HG03039 (cell line): ENCODE results near the gene C2orf92.
"Not testable (repeated sequence)": the region's sequence is repeated elsewhere in the genome, so short reads cannot be mapped to it uniquely, and the experiment has no call there.

Experiments
- ATAC-seq: cut with Tn5 transposase; IDR thresholded peaks from one replicate; pipeline ENCODE4 v1.9.1; 2021; ENCODE audit warnings: mild to moderate bottlenecking, moderate library complexity; ENCODE audit not compliant: unreplicated experiment

The C2orf92 gene

GRCh38 chr2:97669448-97669847 lies at the start of gene C2orf92:
Gene C2orf92 (plus strand): TSS chr2:97669713. CDS start chr2:97669789, 76 bp downstream.
- ATAC-seq, result no peak

GRCh38 chr2:97620492-97620891 lies 49.0 kb upstream of the C2orf92 start:
- not testable (repeated sequence) for ATAC-seq

- ATAC-seq, result not testable (repeated sequence)
These were observed 46.5 kb upstream of the C2orf92 start for GRCh38 chr2:97622976-97623375.

GRCh38 chr2:97625354-97626048 lies 44.0 kb upstream of the C2orf92 start:
- not testable (repeated sequence) for ATAC-seq

GRCh38 chr2:97626049-97626430 lies 43.5 kb upstream of the C2orf92 start:
- not testable (repeated sequence) for ATAC-seq

- no peak for ATAC-seq
These were observed 25.3 kb upstream of the C2orf92 start for GRCh38 chr2:97644023-97644717.

- ATAC-seq, result peak; percentile 35
These were observed 24.3 kb upstream of the C2orf92 start for GRCh38 chr2:97645112-97645694.

GRCh38 chr2:97645695-97646629 lies 23.6 kb upstream of the C2orf92 start, which contains the start of gene COX5B:
Gene COX5B (plus strand): TSS chr2:97646062. CDS start chr2:97646087, 25 bp downstream.
- peak; percentile 91 for ATAC-seq

GRCh38 chr2:97646977-97647376 lies 22.5 kb upstream of the C2orf92 start:
- ATAC-seq, result no peak

- no peak for ATAC-seq
These were observed 18.4 kb upstream of the C2orf92 start for GRCh38 chr2:97651114-97651513.

- ATAC-seq, result no peak
These were observed 16.0 kb upstream of the C2orf92 start for GRCh38 chr2:97653473-97653872.

- ATAC-seq, result no peak
These were observed 15.6 kb upstream of the C2orf92 start for GRCh38 chr2:97653874-97654273.

- ATAC-seq, result no peak
These were observed 15.2 kb upstream of the C2orf92 start for GRCh38 chr2:97654309-97654708.

GRCh38 chr2:97654791-97655190 lies 14.7 kb upstream of the C2orf92 start:
- ATAC-seq, result no peak

GRCh38 chr2:97656129-97656755 lies 13.3 kb upstream of the C2orf92 start:
- no peak for ATAC-seq

- ATAC-seq, result no peak
These were observed 12.5 kb upstream of the C2orf92 start for GRCh38 chr2:97656905-97657587.

GRCh38 chr2:97657986-97658690 lies 11.4 kb upstream of the C2orf92 start:
- ATAC-seq, result no peak

GRCh38 chr2:97658691-97659157 lies 10.8 kb upstream of the C2orf92 start:
- ATAC-seq, result no peak
